ENCODE results near the gene SFR1.

The SFR1 gene

DNA sequence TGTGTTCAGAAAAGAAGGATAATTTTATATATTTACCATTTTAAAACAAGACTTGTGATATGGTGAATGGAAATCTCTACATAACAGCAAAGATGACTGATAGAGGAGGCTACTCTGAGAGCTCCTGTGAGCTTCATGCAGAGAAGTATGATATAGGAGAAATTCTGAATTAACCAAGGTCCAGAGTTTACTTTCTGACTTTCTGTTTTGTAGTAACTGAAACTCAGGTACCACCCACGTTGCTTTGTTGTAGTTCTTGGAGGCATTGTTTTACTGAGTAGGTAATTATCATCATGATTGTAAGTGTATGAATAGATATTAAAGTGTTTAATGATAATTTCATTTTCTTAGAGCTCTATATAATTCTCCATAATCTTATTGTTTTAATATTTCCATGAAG, 18.0 kb upstream of the SFR1 start:
- H3K4me3 ChIP-seq (ENCODE audit: low read depth, low read length), result no peak overlapping the region
- DNase-seq (ENCODE audit: low read depth), result no peak
- TF ChIP-seq, protein P1, sequence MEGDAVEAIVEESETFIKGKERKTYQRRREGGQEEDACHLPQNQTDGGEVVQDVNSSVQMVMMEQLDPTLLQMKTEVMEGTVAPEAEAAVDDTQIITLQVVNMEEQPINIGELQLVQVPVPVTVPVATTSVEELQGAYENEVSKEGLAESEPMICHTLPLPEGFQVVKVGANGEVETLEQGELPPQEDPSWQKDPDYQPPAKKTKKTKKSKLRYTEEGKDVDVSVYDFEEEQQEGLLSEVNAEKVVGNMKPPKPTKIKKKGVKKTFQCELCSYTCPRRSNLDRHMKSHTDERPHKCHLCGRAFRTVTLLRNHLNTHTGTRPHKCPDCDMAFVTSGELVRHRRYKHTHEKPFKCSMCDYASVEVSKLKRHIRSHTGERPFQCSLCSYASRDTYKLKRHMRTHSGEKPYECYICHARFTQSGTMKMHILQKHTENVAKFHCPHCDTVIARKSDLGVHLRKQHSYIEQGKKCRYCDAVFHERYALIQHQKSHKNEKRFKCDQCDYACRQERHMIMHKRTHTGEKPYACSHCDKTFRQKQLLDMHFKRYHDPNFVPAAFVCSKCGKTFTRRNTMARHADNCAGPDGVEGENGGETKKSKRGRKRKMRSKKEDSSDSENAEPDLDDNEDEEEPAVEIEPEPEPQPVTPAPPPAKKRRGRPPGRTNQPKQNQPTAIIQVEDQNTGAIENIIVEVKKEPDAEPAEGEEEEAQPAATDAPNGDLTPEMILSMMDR (IDR thresholded peaks at IDR 0.05; ENCODE audit: low read depth, low read length), result no peak
- no peak for TF ChIP-seq MYC (IDR thresholded peaks at IDR 0.05; ENCODE audit: low read depth, low read length)
- no peak for TF ChIP-seq POLR2A (IDR thresholded peaks at IDR 0.05; ENCODE audit: extremely low read depth, insufficient read length)
- TF ChIP-seq, protein P2, sequence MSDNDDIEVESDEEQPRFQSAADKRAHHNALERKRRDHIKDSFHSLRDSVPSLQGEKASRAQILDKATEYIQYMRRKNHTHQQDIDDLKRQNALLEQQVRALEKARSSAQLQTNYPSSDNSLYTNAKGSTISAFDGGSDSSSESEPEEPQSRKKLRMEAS (IDR thresholded peaks at IDR 0.05; ENCODE audit: low read depth, low read length), result no peak

DNA sequence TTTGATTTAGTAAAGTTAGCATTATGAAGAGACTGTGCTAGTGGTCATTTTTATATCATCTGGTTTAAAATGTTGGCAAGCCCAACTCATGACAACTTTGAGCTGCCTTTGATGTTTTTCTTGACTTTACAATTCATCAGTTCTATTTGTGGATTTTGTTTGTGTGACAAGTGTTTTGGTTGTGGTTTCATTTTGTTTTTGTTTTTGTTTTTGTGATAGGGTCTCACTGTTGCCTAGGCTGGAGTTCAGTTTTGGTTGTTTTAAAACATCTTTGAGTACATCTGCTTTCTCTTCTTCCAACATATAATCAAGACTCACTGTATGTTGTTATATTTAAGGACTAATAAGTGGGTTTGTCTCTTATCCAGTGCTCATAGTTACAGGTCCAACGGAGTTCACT, 17.6 kb upstream of the SFR1 start:
- H3K4me3 ChIP-seq (ENCODE audit: low read depth, low read length), result no peak overlapping the region
- no peak for DNase-seq (ENCODE audit: low read depth)
- TF ChIP-seq, protein P2 (IDR thresholded peaks at IDR 0.05; ENCODE audit: low read depth, low read length), result no peak
- TF ChIP-seq POLR2A (IDR thresholded peaks at IDR 0.05; ENCODE audit: extremely low read depth, insufficient read length) (no peak), MYC (IDR thresholded peaks at IDR 0.05; ENCODE audit: low read depth, low read length) (no peak)
- TF ChIP-seq, protein P1 (IDR thresholded peaks at IDR 0.05; ENCODE audit: low read depth, low read length), result no peak

DNA sequence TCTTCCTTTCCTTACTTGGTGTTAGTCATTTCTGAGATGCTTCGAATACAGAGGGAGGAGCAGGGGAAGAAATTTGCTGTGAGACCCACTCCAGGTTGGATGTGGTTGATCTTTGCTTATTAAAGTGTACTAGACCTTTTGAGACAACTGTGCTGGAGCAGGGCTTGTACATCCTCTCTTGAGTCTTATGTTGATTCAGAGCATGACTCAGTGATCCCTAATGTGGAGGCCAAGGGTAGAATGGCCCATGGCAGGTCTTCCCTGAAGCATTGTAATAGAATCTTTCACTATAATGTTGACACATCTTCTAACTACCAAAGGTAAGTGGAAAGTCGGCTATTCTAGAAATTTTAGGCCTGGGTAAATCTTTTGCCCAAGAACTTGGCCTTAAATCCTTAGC, 17.0 kb upstream of the SFR1 start:
- TF ChIP-seq, protein P1 (IDR thresholded peaks at IDR 0.05; ENCODE audit: low read depth, low read length), result no peak
- TF ChIP-seq, protein P2 (IDR thresholded peaks at IDR 0.05; ENCODE audit: low read depth, low read length), result no peak
- TF ChIP-seq MYC (IDR thresholded peaks at IDR 0.05; ENCODE audit: low read depth, low read length) (no peak), POLR2A (IDR thresholded peaks at IDR 0.05; ENCODE audit: extremely low read depth, insufficient read length) (no peak)
- no peak overlapping the region for H3K4me3 ChIP-seq (ENCODE audit: low read depth, low read length)
- no peak for DNase-seq (ENCODE audit: low read depth)

DNA sequence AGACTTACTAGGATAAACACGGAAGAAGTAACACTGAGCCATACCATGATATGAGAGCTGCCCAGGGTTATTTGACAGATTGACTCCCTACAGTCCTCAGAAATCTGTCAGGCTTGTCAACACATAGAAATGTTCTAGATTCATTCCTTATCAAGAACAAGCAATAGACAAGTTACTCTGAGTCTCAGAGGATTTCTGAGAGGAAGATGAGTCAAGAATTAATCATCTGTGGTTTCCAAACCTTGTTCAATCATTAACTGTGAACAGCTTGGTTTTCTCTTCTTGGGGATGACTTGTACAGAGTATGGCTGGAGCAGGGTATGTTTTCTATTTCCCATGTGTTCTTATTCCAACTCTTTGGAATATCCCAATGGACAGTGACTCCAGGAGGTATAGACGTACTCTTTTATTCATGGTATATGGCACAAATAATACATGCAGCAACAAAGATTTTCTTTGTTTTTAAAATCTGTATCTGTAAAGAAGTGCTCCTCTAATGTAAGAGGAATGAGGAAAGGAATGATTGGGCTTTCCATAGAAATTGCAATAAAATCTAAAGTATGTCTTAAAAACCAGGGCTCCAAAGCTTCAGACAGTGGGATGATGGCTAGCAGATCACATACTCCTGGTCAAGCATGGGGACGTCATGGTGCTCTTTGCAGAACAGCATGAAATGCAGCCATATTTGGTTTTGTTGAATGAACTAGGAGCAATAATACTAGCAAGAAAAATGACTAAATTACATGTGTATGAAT, 11.9 kb upstream of the SFR1 start:
- TF ChIP-seq POLR2A (IDR thresholded peaks at IDR 0.05; ENCODE audit: extremely low read depth, insufficient read length), result no peak
- TF ChIP-seq, protein P1 (IDR thresholded peaks at IDR 0.05; ENCODE audit: low read depth, low read length), result no peak
- no peak for TF ChIP-seq MYC (IDR thresholded peaks at IDR 0.05; ENCODE audit: low read depth, low read length)
- TF ChIP-seq, protein P2 (IDR thresholded peaks at IDR 0.05; ENCODE audit: low read depth, low read length), result no peak
- DNase-seq (ENCODE audit: low read depth), result peak; percentile 58
- H3K4me3 ChIP-seq (ENCODE audit: low read depth, low read length), result no peak overlapping the region

DNA sequence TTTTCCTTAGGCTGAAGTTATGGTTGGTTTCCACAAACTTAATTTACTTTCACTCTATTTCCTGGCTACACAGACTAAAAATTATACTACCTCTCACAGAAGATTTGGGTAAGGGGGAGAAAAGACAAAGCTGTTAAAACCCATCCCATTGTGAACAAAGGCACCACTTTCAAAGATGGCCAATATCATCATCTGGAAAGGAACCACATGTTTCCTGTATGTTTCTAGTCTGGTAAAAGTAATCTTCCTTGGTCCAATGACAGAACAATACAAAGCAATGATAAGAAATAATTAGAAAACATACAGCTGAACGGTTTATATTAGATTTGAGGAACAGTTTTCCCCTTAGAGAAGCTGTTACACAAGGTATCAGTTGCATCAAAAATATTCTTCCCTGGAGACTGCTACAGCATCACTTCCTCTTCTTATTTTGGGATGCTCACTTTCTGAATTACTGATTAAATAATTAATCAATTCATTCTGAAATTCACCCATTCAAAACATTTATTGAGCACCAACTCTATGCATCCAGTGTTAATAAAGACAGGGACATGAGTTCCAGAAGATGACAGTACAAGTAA, 8.5 kb upstream of the SFR1 start:
- H3K4me3 ChIP-seq (ENCODE audit: low read depth, low read length), result no peak overlapping the region
- DNase-seq (ENCODE audit: low read depth), result peak; percentile 31
- TF ChIP-seq POLR2A (IDR thresholded peaks at IDR 0.05; ENCODE audit: extremely low read depth, insufficient read length) (no peak), MYC (IDR thresholded peaks at IDR 0.05; ENCODE audit: low read depth, low read length) (no peak)
- TF ChIP-seq, protein P1 (IDR thresholded peaks at IDR 0.05; ENCODE audit: low read depth, low read length), result no peak
- TF ChIP-seq, protein P2 (IDR thresholded peaks at IDR 0.05; ENCODE audit: low read depth, low read length), result no peak
